Mesendoderm (in vitro differentiated cells): ENCODE measurements around the gene RABGAP1L.

Experiments used
- DNase-seq: peaks from one replicate; pipeline ENCODE4 v3.0.0; 2013
- H2AK5ac ChIP-seq: 2 replicates; pipeline ENCODE4 v1.6.1; 2013; ENCODE audit warnings: low read length, inconsistent platforms
- H2BK120ac ChIP-seq: 2 replicates; pipeline ENCODE4 v1.6.1; 2013; ENCODE audit warnings: low read depth, mild to moderate bottlenecking, low read length, moderate library complexity, mixed read lengths
- H2BK15ac ChIP-seq: replicated peaks from 2 replicates; pipeline ENCODE4 v1.6.1; 2013; ENCODE audit warnings: low read depth, mild to moderate bottlenecking, moderate library complexity
- H2BK5ac ChIP-seq: 2 replicates; pipeline ENCODE4 v1.6.1; 2013; ENCODE audit warnings: low read length, inconsistent platforms
- H3K18ac ChIP-seq: 2 replicates; pipeline ENCODE4 v1.6.1; 2013; ENCODE audit warnings: mild to moderate bottlenecking, low read length, mixed read lengths
- H3K23ac ChIP-seq: one replicate; pipeline ENCODE4 v1.6.1; 2013; ENCODE audit warnings: low read length
- H3K27ac ChIP-seq: 2 replicates; pipeline ENCODE4 v1.5.1; 2013; ENCODE audit warnings: low read depth, mild to moderate bottlenecking, inconsistent platforms, low read length, moderate library complexity
- H3K27me3 ChIP-seq: 2 replicates; pipeline ENCODE4 v1.6.1; 2013; ENCODE audit warnings: low read length, control low read depth, mild to moderate bottlenecking, inconsistent platforms; ENCODE audit not compliant: insufficient read depth, poor library complexity
- H3K36me3 ChIP-seq: 2 replicates; pipeline ENCODE4 v1.6.1; 2013; ENCODE audit warnings: low read length, inconsistent platforms; ENCODE audit not compliant: control insufficient read depth, insufficient read depth
- H3K4ac ChIP-seq: one replicate; pipeline ENCODE4 v1.6.1; 2013; ENCODE audit warnings: low read depth, mild to moderate bottlenecking, low read length, moderate library complexity
- H3K4me1 ChIP-seq: 2 replicates; pipeline ENCODE4 v1.6.1; 2013; ENCODE audit warnings: low read depth, low read length, inconsistent platforms; ENCODE audit not compliant: control insufficient read depth
- H3K4me2 ChIP-seq: 2 replicates; pipeline ENCODE4 v1.6.1; 2013; ENCODE audit warnings: low read length
- H3K4me3 ChIP-seq: 2 replicates; pipeline ENCODE4 v1.5.1; 2013; ENCODE audit warnings: mild to moderate bottlenecking, low read length
- H3K56ac ChIP-seq: one replicate; pipeline ENCODE4 v1.6.1; 2013; ENCODE audit warnings: low read length
- H3K79me1 ChIP-seq: 2 replicates; pipeline ENCODE4 v1.6.1; 2013; ENCODE audit warnings: low read length, inconsistent platforms
- H3K79me2 ChIP-seq: 2 replicates; pipeline ENCODE4 v1.6.1; 2013; ENCODE audit warnings: mild to moderate bottlenecking, low read length; ENCODE audit not compliant: control insufficient read depth, insufficient read depth
- H3K9ac ChIP-seq: 2 replicates; pipeline ENCODE4 v1.6.1; 2013; ENCODE audit warnings: low read length, inconsistent platforms
- H4K5ac ChIP-seq: one replicate; pipeline ENCODE4 v1.6.1; 2013; ENCODE audit warnings: low read length
- H4K8ac ChIP-seq: one replicate; pipeline ENCODE4 v1.6.1; 2013; ENCODE audit warnings: low read depth, mild to moderate bottlenecking, control low read depth, low read length, moderate library complexity
- WGBS: extraction: QIAGEN DNeasy Blood & Tissue Kit; methylation state at CpG from one replicate; pipeline ENCODE4 v1.1.7; 2013; ENCODE audit warnings: low lambda C conversion rate, missing lambda C conversion rate; ENCODE audit not compliant: insufficient coverage; ENCODE audit errors: extremely low coverage; 5-methylcytosine and 5-hydroxymethylcytosine counted together

Gene RABGAP1L

GRCh38 chr1:174976436-174977108 is 817.3 kb downstream of the RABGAP1L start:
- no peaks in the 10 kb centered on the region for H3K79me1 ChIP-seq
- no peaks in the 10 kb centered on the region for H3K79me2 ChIP-seq
- H3K27ac ChIP-seq = peak overlapping the region; percentile 68
- H3K56ac ChIP-seq = no peak overlapping the region
- WGBS = no CpG with 5 or more reads among the region's 4 CpGs
- H3K9ac ChIP-seq = no peak overlapping the region
- H2BK15ac ChIP-seq = no peak overlapping the region
- no peak overlapping the region for H3K4me3 ChIP-seq
- peak overlapping the region; percentile 16 for H3K4ac ChIP-seq
- H3K23ac ChIP-seq = no peak overlapping the region
- H3K4me2 ChIP-seq = no peak overlapping the region
- no peak overlapping the region for H4K5ac ChIP-seq
- H2AK5ac ChIP-seq = no peak overlapping the region
- H2BK120ac ChIP-seq = no peak overlapping the region
- peaks cover 7% of the 10 kb centered on the region for H3K4me1 ChIP-seq
- H2BK5ac ChIP-seq = no peak overlapping the region
- H3K27me3 ChIP-seq = no peaks in the 10 kb centered on the region
- no peaks in the 10 kb centered on the region for H3K36me3 ChIP-seq
- DNase-seq = peak; percentile 88
- H4K8ac ChIP-seq = no peak overlapping the region
- H3K18ac ChIP-seq = peak overlapping the region; percentile 94

- Histone ChIP-seq H3K36me3 (no peaks in the 10 kb centered on the region), H3K4me1 (no peaks in the 10 kb centered on the region), H2BK120ac (no peak overlapping the region), H3K18ac (no peak overlapping the region), H2BK5ac (no peak overlapping the region), H3K56ac (no peak overlapping the region), H3K4me2 (no peak overlapping the region), H3K4ac (no peak overlapping the region), H2AK5ac (no peak overlapping the region), H3K4me3 (no peak overlapping the region), H3K27ac (no peak overlapping the region), H4K8ac (no peak overlapping the region), H4K5ac (no peak overlapping the region), H3K79me1 (no peaks in the 10 kb centered on the region), H3K9ac (no peak overlapping the region), H3K23ac (no peak overlapping the region), H3K79me2 (no peaks in the 10 kb centered on the region), H2BK15ac (no peak overlapping the region), H3K27me3 (no peaks in the 10 kb centered on the region)
- peak; percentile 53 for DNase-seq
These were observed 823.8 kb downstream of the RABGAP1L start for GRCh38 chr1:174982971-174983689.

- H2AK5ac ChIP-seq = no peak overlapping the region
- no peak overlapping the region for H3K18ac ChIP-seq
- no peak overlapping the region for H3K27ac ChIP-seq
- no peak overlapping the region for H3K4ac ChIP-seq
- no peak overlapping the region for H4K8ac ChIP-seq
- H3K4me1 ChIP-seq = no peaks in the 10 kb centered on the region
- H3K9ac ChIP-seq = no peak overlapping the region
- no peaks in the 10 kb centered on the region for H3K27me3 ChIP-seq
- no peak overlapping the region for H3K56ac ChIP-seq
- H3K36me3 ChIP-seq = no peaks in the 10 kb centered on the region
- no peaks in the 10 kb centered on the region for H3K79me2 ChIP-seq
- no peak overlapping the region for H3K4me2 ChIP-seq
- H2BK5ac ChIP-seq = no peak overlapping the region
- no peak overlapping the region for H3K4me3 ChIP-seq
- no peaks in the 10 kb centered on the region for H3K79me1 ChIP-seq
- H2BK120ac ChIP-seq = no peak overlapping the region
- no peak overlapping the region for H4K5ac ChIP-seq
- no CpG with 5 or more reads among the region's 4 CpGs for WGBS
- no peak overlapping the region for H2BK15ac ChIP-seq
- H3K23ac ChIP-seq = no peak overlapping the region
- DNase-seq = no peak
These were observed 825.6 kb downstream of the RABGAP1L start for GRCh38 chr1:174984952-174985351.

- H2AK5ac ChIP-seq = no peak overlapping the region
- no peak overlapping the region for H3K4ac ChIP-seq
- H2BK5ac ChIP-seq = no peak overlapping the region
- H3K4me1 ChIP-seq = no peaks in the 10 kb centered on the region
- no peak overlapping the region for H4K5ac ChIP-seq
- H3K56ac ChIP-seq = no peak overlapping the region
- DNase-seq = no peak
- no peaks in the 10 kb centered on the region for H3K79me1 ChIP-seq
- no peak overlapping the region for H3K23ac ChIP-seq
- no peaks in the 10 kb centered on the region for H3K36me3 ChIP-seq
- no peak overlapping the region for H3K18ac ChIP-seq
- no peak overlapping the region for H3K4me2 ChIP-seq
- H3K4me3 ChIP-seq = no peak overlapping the region
- H3K9ac ChIP-seq = no peak overlapping the region
- H3K79me2 ChIP-seq = no peaks in the 10 kb centered on the region
- H2BK120ac ChIP-seq = no peak overlapping the region
- H3K27ac ChIP-seq = no peak overlapping the region
- H2BK15ac ChIP-seq = no peak overlapping the region
- no peaks in the 10 kb centered on the region for H3K27me3 ChIP-seq
- H4K8ac ChIP-seq = no peak overlapping the region
These were observed 829.2 kb downstream of the RABGAP1L start for GRCh38 chr1:174988539-174988938.

GRCh38 chr1:174988986-174989385 is 829.7 kb downstream of the RABGAP1L start:
- Histone ChIP-seq H3K4ac (no peak overlapping the region), H2BK5ac (no peak overlapping the region), H3K4me2 (no peak overlapping the region), H3K27me3 (no peaks in the 10 kb centered on the region), H3K56ac (no peak overlapping the region), H2BK15ac (no peak overlapping the region), H4K8ac (no peak overlapping the region), H3K79me1 (no peaks in the 10 kb centered on the region), H2AK5ac (no peak overlapping the region), H2BK120ac (no peak overlapping the region), H3K4me1 (no peaks in the 10 kb centered on the region), H3K36me3 (no peaks in the 10 kb centered on the region), H3K18ac (no peak overlapping the region), H3K4me3 (no peak overlapping the region), H3K27ac (no peak overlapping the region), H3K9ac (no peak overlapping the region), H4K5ac (no peak overlapping the region), H3K23ac (no peak overlapping the region), H3K79me2 (no peaks in the 10 kb centered on the region)
- WGBS = no CpG with 5 or more reads among the region's 3 CpGs
- DNase-seq = no peak
